Measurements from ENCODE around the gene SRSF7.

SRSF7 gene

DNA sequence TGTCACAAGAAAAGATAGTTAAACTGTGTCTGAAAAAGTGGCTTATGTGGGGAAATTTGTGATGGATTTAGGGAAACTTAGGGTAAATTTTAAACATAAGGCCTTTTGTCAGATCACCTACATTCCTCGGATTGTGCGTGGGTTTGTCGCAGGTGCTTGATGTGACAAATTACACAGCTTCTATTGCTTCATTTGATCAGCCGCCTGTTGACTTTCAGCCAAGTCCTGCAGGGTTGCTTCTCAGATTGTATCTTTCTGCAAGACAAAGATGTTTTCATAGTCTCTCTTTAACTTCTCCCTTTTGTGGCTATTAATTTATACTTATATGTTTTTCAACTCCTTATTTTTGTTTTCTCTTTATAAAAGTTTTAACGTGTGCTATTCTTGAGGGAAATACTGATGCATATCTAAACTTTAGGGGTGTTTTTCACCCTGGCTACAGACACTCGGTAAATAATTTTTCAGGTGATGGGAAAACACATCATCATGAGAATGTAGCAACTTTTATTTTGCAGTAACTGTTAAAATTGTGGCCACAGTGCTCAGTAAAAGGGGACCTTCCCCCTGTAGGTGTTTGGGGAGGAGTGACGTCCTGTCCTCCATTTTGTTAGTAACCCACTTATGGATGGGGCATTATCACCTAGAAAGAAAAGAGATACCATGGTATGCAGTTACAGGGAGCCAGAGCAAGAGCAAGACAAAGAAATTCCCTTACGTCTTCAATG, 53.9 kb downstream of the SRSF7 start:
- H3K4me2 ChIP-seq (ENCODE audit: low read length): no peak overlapping the region
- H3F3A ChIP-seq (ENCODE audit: control insufficient read depth, insufficient read depth): no peaks in the 10 kb centered on the region

More for the DNA sequence above, 53.9 kb downstream of the SRSF7 start:
- Histone ChIP-seq H3K4me3 (ENCODE audit: low read length) (no peak overlapping the region), H3K27ac (ENCODE audit: low read depth, low read length) (no peak overlapping the region), H3K9me3 (ENCODE audit: control insufficient read depth, insufficient read depth, low read length) (no peaks in the 10 kb centered on the region), H3K4me1 (ENCODE audit: control insufficient read depth, low read length) (0 out of 2 replicates have a peak, but pooled peaks cover 4% of the 10 kb centered on the region), H3K79me2 (ENCODE audit: control insufficient read depth, low read length) (no peaks in the 10 kb centered on the region), H3K9me2 (replicated peaks; ENCODE audit: control insufficient read depth, low read length) (no peaks in the 10 kb centered on the region), H3K36me3 (ENCODE audit: control insufficient read depth, low read length) (no peaks in the 10 kb centered on the region), H4K20me1 (ENCODE audit: control insufficient read depth, insufficient read depth, low read depth, low read length) (no peaks in the 10 kb centered on the region), H3K27me3 (ENCODE audit: control insufficient read depth, low read length) (peaks cover 5% of the 10 kb centered on the region)
- TF ChIP-seq EZH2phosphoT487 (IDR thresholded peaks at IDR 0.05; ENCODE audit: borderline replicate concordance, low read length): no peak
- TF ChIP-seq, protein P1, sequence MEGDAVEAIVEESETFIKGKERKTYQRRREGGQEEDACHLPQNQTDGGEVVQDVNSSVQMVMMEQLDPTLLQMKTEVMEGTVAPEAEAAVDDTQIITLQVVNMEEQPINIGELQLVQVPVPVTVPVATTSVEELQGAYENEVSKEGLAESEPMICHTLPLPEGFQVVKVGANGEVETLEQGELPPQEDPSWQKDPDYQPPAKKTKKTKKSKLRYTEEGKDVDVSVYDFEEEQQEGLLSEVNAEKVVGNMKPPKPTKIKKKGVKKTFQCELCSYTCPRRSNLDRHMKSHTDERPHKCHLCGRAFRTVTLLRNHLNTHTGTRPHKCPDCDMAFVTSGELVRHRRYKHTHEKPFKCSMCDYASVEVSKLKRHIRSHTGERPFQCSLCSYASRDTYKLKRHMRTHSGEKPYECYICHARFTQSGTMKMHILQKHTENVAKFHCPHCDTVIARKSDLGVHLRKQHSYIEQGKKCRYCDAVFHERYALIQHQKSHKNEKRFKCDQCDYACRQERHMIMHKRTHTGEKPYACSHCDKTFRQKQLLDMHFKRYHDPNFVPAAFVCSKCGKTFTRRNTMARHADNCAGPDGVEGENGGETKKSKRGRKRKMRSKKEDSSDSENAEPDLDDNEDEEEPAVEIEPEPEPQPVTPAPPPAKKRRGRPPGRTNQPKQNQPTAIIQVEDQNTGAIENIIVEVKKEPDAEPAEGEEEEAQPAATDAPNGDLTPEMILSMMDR (IDR thresholded peaks at IDR 0.05; ENCODE audit: low read depth, low read length, poor library complexity, severe bottlenecking): no peak

Data from DOHH2 (cell line).